SU-DHL-6 (cell line): ENCODE results near the gene CEL.

Experiments
- CTCF ChIP-seq: fragments of 200-600 bp; sonication (generic); IDR thresholded peaks from one replicate; pipeline ENCODE4 v1.5.1; 2017; ENCODE audit warnings: antibody characterized with exemption, mild to moderate bottlenecking, low read length, moderate library complexity; ENCODE audit not compliant: insufficient read depth, poor library complexity, severe bottlenecking
- EZH2phosphoT487 ChIP-seq: fragments of 200-600 bp; sonication (generic), shearing (Covaris generic); conservative IDR thresholded peaks from 2 replicates; pipeline ENCODE4 v1.6.1; 2018; ENCODE audit warnings: mild to moderate bottlenecking, antibody characterized with exemption, low read length, moderate library complexity, mixed read lengths

- TF ChIP-seq CTCF, result no peak
- TF ChIP-seq EZH2phosphoT487, result no peak
Measured at GRCh38 chr9:133058550-133059320, 3.0 kb upstream of the CEL start.
